Mesenchymal stem cell (in vitro differentiated cells and primary cell): ENCODE data around the gene NSG2.
"Not testable (repeated sequence)": the region's sequence is repeated elsewhere in the genome, so short reads cannot be mapped to it uniquely, and the experiment has no call there.

Experiments used
- DNase-seq: peaks from one replicate; pipeline ENCODE4 v3.0.0-alpha.2; 2013
- H2AFZ ChIP-seq: one replicate; pipeline ENCODE4 v1.6.1; 2013; ENCODE audit warnings: low read depth, mild to moderate bottlenecking, control low read depth, inconsistent platforms, low read length, moderate library complexity
- H2AK5ac ChIP-seq: 2 replicates; pipeline ENCODE4 v1.6.1; 2013; ENCODE audit warnings: low read length, moderate library complexity, mild to moderate bottlenecking, inconsistent platforms; ENCODE audit not compliant: severe bottlenecking
- H2BK120ac ChIP-seq: one replicate; pipeline ENCODE4 v1.6.1; 2013; ENCODE audit warnings: low read depth, mild to moderate bottlenecking, inconsistent platforms, low read length, moderate library complexity
- H2BK12ac ChIP-seq, 2 experiments: one replicate each; pipeline ENCODE4 v1.6.1; 2013; ENCODE audit warnings: inconsistent platforms in 2 of 2, low read length in 2 of 2, mild to moderate bottlenecking in 2 of 2, moderate library complexity in 2 of 2, control low read depth in 1 of 2
- H2BK15ac ChIP-seq: one replicate; pipeline ENCODE4 v1.6.1; 2013; ENCODE audit warnings: mild to moderate bottlenecking, low read depth, inconsistent platforms; ENCODE audit not compliant: poor library complexity, severe bottlenecking
- H2BK5ac ChIP-seq: 2 replicates; pipeline ENCODE4 v1.6.1; 2013; ENCODE audit warnings: low read depth, mild to moderate bottlenecking, low read length, control low read depth, inconsistent platforms; ENCODE audit not compliant: poor library complexity, severe bottlenecking
- H3K14ac ChIP-seq, 2 experiments: one replicate each; pipeline ENCODE4 v1.6.1; 2013; ENCODE audit warnings: inconsistent platforms in 2 of 2, low read length in 2 of 2, control low read depth in 1 of 2, mild to moderate bottlenecking in 1 of 2, moderate library complexity in 1 of 2
- H3K18ac ChIP-seq, 2 experiments: one replicate each; pipeline ENCODE4 v1.6.1; 2013; ENCODE audit warnings: inconsistent platforms in 2 of 2, low read length in 2 of 2, control low read depth in 1 of 2, low read depth in 1 of 2, mild to moderate bottlenecking in 1 of 2
- H3K23ac ChIP-seq, 2 experiments: one replicate each; pipeline ENCODE4 v1.6.1; 2013; ENCODE audit warnings: inconsistent platforms in 2 of 2, low read length in 2 of 2, mild to moderate bottlenecking in 2 of 2, moderate library complexity in 2 of 2, control low read depth in 1 of 2
- H3K27ac ChIP-seq: 2 replicates; pipeline ENCODE4 v1.5.1; 2013; ENCODE audit warnings: mild to moderate bottlenecking, moderate library complexity, low read length, control low read depth, inconsistent platforms; ENCODE audit not compliant: poor library complexity, severe bottlenecking
- H3K27me3 ChIP-seq, 2 experiments: 2 replicates each; pipeline versions ENCODE4 v1.6.1 to v1.7.0; 2013; ENCODE audit warnings: low read length in 2 of 2, mild to moderate bottlenecking in 2 of 2, moderate library complexity in 2 of 2, control low read depth in 1 of 2, inconsistent platforms in 1 of 2; ENCODE audit not compliant: control insufficient read depth in 1 of 2, insufficient read depth in 1 of 2
- H3K36me3 ChIP-seq, 2 experiments: 2 replicates each; pipeline versions ENCODE4 v1.6.1 to v1.7.0; 2013; ENCODE audit warnings: low read length in 2 of 2, control low read depth in 1 of 2, inconsistent platforms in 1 of 2, low read depth in 1 of 2, mild to moderate bottlenecking in 1 of 2; ENCODE audit not compliant: insufficient read depth in 2 of 2, control insufficient read depth in 1 of 2
- H3K4ac ChIP-seq, 2 experiments: one replicate each; pipeline ENCODE4 v1.6.1; 2013; ENCODE audit warnings: inconsistent platforms in 2 of 2, low read length in 2 of 2, mild to moderate bottlenecking in 2 of 2, moderate library complexity in 2 of 2, control low read depth in 1 of 2, low read depth in 1 of 2
- H3K4me1 ChIP-seq: 2 replicates; pipeline ENCODE4 v1.6.1; 2013; ENCODE audit warnings: low read depth, low read length, control low read depth; ENCODE audit not compliant: control insufficient read depth, insufficient read depth
- H3K4me2 ChIP-seq: 2 replicates; pipeline ENCODE4 v1.6.1; 2013; ENCODE audit warnings: low read length, mild to moderate bottlenecking, inconsistent platforms; ENCODE audit not compliant: poor library complexity, severe bottlenecking
- H3K4me3 ChIP-seq, 2 experiments: 2 replicates each; pipeline versions ENCODE4 v1.5.1 to v1.7.0; 2013; ENCODE audit warnings: low read length in 2 of 2, mild to moderate bottlenecking in 2 of 2, control low read depth in 1 of 2, low read depth in 1 of 2; ENCODE audit not compliant: insufficient read depth in 1 of 2
- H3K79me1 ChIP-seq: replicated peaks from 2 replicates; pipeline ENCODE4 v1.6.1; 2013; ENCODE audit warnings: mild to moderate bottlenecking, control low read depth, low read length, inconsistent platforms; ENCODE audit not compliant: poor library complexity, severe bottlenecking
- H3K9ac ChIP-seq: 2 replicates; pipeline ENCODE4 v1.7.0; 2013; ENCODE audit warnings: mild to moderate bottlenecking, low read length, moderate library complexity
- H3K9me3 ChIP-seq: 2 replicates; pipeline ENCODE4 v1.7.0; 2013; ENCODE audit warnings: mild to moderate bottlenecking, low read length; ENCODE audit not compliant: control insufficient read depth
- H4K8ac ChIP-seq: one replicate; pipeline ENCODE4 v1.6.1; 2013; ENCODE audit warnings: inconsistent platforms, mild to moderate bottlenecking, low read length, moderate library complexity
- H4K91ac ChIP-seq: one replicate; pipeline ENCODE4 v1.6.1; 2013; ENCODE audit warnings: mild to moderate bottlenecking, low read length, inconsistent platforms
- WGBS: methylation state at CpG from one replicate; pipeline ENCODE4 v1.1.7; 2013; ENCODE audit warnings: mixed read lengths; 5-methylcytosine and 5-hydroxymethylcytosine counted together

The NSG2 gene

GRCh38 chr5:174020069-174020927 lies 25.2 kb upstream of the NSG2 start:
- H2BK15ac ChIP-seq, H2AK5ac ChIP-seq, H3K4me2 ChIP-seq, H3K4me1 ChIP-seq, H2BK120ac ChIP-seq, H3K9me3 ChIP-seq, H3K9ac ChIP-seq, H2BK5ac ChIP-seq, H3K27ac ChIP-seq, H4K91ac ChIP-seq, H3K4me3 ChIP-seq, H2BK12ac ChIP-seq, H3K4ac ChIP-seq, H3K23ac ChIP-seq, H3K79me1 ChIP-seq, H3K18ac ChIP-seq, H3K14ac ChIP-seq, H4K8ac ChIP-seq, H2AFZ ChIP-seq, H3K36me3 ChIP-seq: not testable (repeated sequence)
- peaks cover 14 to 19% of the 10 kb centered on the region in 2 experiments for H3K27me3 ChIP-seq
- peak; percentile 46 for DNase-seq
- 84% methylated on average over 6 of the region's 19 CpGs for WGBS

- Histone ChIP-seq H2BK12ac (no peak overlapping the region), H3K4me1 (no peaks in the 10 kb centered on the region), H3K36me3 (no peaks in the 10 kb centered on the region), H3K79me1 (no peaks in the 10 kb centered on the region), H2BK15ac (no peak overlapping the region), H3K4me2 (no peak overlapping the region), H3K9ac (no peak overlapping the region), H3K9me3 (no peaks in the 10 kb centered on the region), H2BK120ac (no peak overlapping the region), H2BK5ac (no peak overlapping the region), H4K91ac (no peak overlapping the region), H4K8ac (no peak overlapping the region), H3K23ac (no peak overlapping the region), H2AFZ (no peak overlapping the region), H3K4me3 (no peak overlapping the region), H2AK5ac (no peak overlapping the region), H3K27ac (no peak overlapping the region), H3K14ac (no peak overlapping the region), H3K18ac (no peak overlapping the region), H3K27me3 (peaks cover 14 to 19% of the 10 kb centered on the region in 2 experiments), H3K4ac (no peak overlapping the region)
- WGBS, result 93% methylated on average over 3 of the region's 3 CpGs
- no peak for DNase-seq
Observed at GRCh38 chr5:174020928-174021304, 24.6 kb upstream of the NSG2 start.

GRCh38 chr5:174022384-174023095 lies 23.0 kb upstream of the NSG2 start:
- Histone ChIP-seq H3K79me1 (no peaks in the 10 kb centered on the region), H3K36me3 (no peaks in the 10 kb centered on the region), H2BK12ac (no peak overlapping the region), H3K4me3 (no peak overlapping the region), H3K27me3 (peaks cover 14 to 19% of the 10 kb centered on the region in 2 experiments), H3K4me2 (no peak overlapping the region), H3K27ac (no peak overlapping the region), H3K4me1 (no peaks in the 10 kb centered on the region), H3K18ac (no peak overlapping the region), H2BK15ac (no peak overlapping the region), H3K9ac (no peak overlapping the region), H4K8ac (no peak overlapping the region), H2BK5ac (no peak overlapping the region), H2AFZ (no peak overlapping the region), H3K23ac (no peak overlapping the region), H4K91ac (no peak overlapping the region), H3K14ac (no peak overlapping the region), H3K9me3 (no peaks in the 10 kb centered on the region), H3K4ac (no peak overlapping the region), H2BK120ac (no peak overlapping the region), H2AK5ac (no peak overlapping the region)
- 66% methylated on average over 4 of the region's 4 CpGs for WGBS
- no peak for DNase-seq

- H3K9ac ChIP-seq, result no peak overlapping the region
- no peak overlapping the region for H4K91ac ChIP-seq
- no peak overlapping the region for H3K14ac ChIP-seq
- no peak overlapping the region for H2BK120ac ChIP-seq
- H3K4me3 ChIP-seq, result no peak overlapping the region
- H3K4me1 ChIP-seq, result no peaks in the 10 kb centered on the region
- no peak overlapping the region for H3K18ac ChIP-seq
- H2BK5ac ChIP-seq, result no peak overlapping the region
- H3K23ac ChIP-seq, result no peak overlapping the region
- H2AFZ ChIP-seq, result no peak overlapping the region
- no peak overlapping the region for H4K8ac ChIP-seq
- no peak overlapping the region for H3K27ac ChIP-seq
- H3K9me3 ChIP-seq, result peaks cover 10% of the 10 kb centered on the region
- WGBS, result no CpG with 5 or more reads among the region's 2 CpGs
- no peak overlapping the region for H2AK5ac ChIP-seq
- DNase-seq, result no peak
- H2BK15ac ChIP-seq, result no peak overlapping the region
- H2BK12ac ChIP-seq, result no peak overlapping the region
- H3K4ac ChIP-seq, result no peak overlapping the region
- no peaks in the 10 kb centered on the region for H3K27me3 ChIP-seq
- H3K36me3 ChIP-seq, result no peaks in the 10 kb centered on the region
- H3K79me1 ChIP-seq, result no peaks in the 10 kb centered on the region
- H3K4me2 ChIP-seq, result no peak overlapping the region
Observed at GRCh38 chr5:174030286-174030685, 15.2 kb upstream of the NSG2 start.
